GM23248 (cell line): ENCODE data around the gene GINS2. TPM values are rescaled to one million over a fixed set of nuclear protein-coding genes. Genes with fewer than 3 reads are reported as not detected.

Experiments used
- DNase-seq: peaks from one replicate; pipeline ENCODE4 v3.0.0-alpha.2; 2015
- H2AFZ ChIP-seq: fragments of 200-600 bp; sonication (generic); 2 replicates; pipeline ENCODE4 v1.6.1; 2016; ENCODE audit warnings: antibody characterized with exemption
- H3F3A ChIP-seq: fragments of 200-600 bp; sonication (generic); 2 replicates; pipeline ENCODE4 v1.6.1; 2016; ENCODE audit warnings: mild to moderate bottlenecking, antibody characterized with exemption, mixed run types; ENCODE audit not compliant: insufficient read depth
- H3K27ac ChIP-seq: fragments of 200-600 bp; sonication (generic); 2 replicates; pipeline ENCODE4 v1.5.1; 2016; ENCODE audit warnings: mild to moderate bottlenecking
- H3K27me3 ChIP-seq: fragments of 200-600 bp; sonication (generic); replicated peaks from 2 replicates; pipeline ENCODE4 v1.6.1; 2016; ENCODE audit warnings: mild to moderate bottlenecking; ENCODE audit not compliant: insufficient read depth
- H3K36me3 ChIP-seq: fragments of 200-600 bp; sonication (generic); 2 replicates; pipeline ENCODE4 v1.6.1; 2016; ENCODE audit warnings: low read depth, mild to moderate bottlenecking
- H3K4me1 ChIP-seq: fragments of 200-600 bp; sonication (generic); 2 replicates; pipeline ENCODE4 v1.6.1; 2016; ENCODE audit warnings: mild to moderate bottlenecking; ENCODE audit not compliant: insufficient read depth
- H3K4me2 ChIP-seq: fragments of 200-600 bp; sonication (generic); one replicate; pipeline ENCODE4 v1.6.1; 2016; ENCODE audit warnings: mild to moderate bottlenecking; ENCODE audit not compliant: unreplicated experiment
- H3K4me3 ChIP-seq: fragments of 200-600 bp; sonication (generic); 2 replicates; pipeline ENCODE4 v1.5.1; 2016; ENCODE audit warnings: mild to moderate bottlenecking
- H3K79me2 ChIP-seq: fragments of 200-600 bp; sonication (generic); 2 replicates; pipeline ENCODE4 v1.6.1; 2016; ENCODE audit warnings: mild to moderate bottlenecking; ENCODE audit not compliant: insufficient read depth
- H3K9ac ChIP-seq: fragments of 200-600 bp; sonication (generic); 2 replicates; pipeline ENCODE4 v1.6.1; 2016; ENCODE audit warnings: mild to moderate bottlenecking
- H3K9me2 ChIP-seq: fragments of 200-600 bp; sonication (generic); 2 replicates; pipeline ENCODE4 v1.6.1; 2016; ENCODE audit warnings: mixed run types, mild to moderate bottlenecking, moderate library complexity; ENCODE audit not compliant: insufficient read depth
- H3K9me3 ChIP-seq: fragments of 200-600 bp; sonication (generic); one replicate; pipeline ENCODE4 v1.6.1; 2017; ENCODE audit warnings: low read depth
- H4K20me1 ChIP-seq: fragments of 200-600 bp; sonication (generic); 2 replicates; pipeline ENCODE4 v1.6.0; 2016; ENCODE audit not compliant: insufficient read depth
- EZH2 ChIP-seq: fragments of 200-600 bp; sonication (generic); IDR thresholded peaks from 2 replicates; pipeline ENCODE4 v1.6.1; 2018; ENCODE audit warnings: antibody characterized with exemption, mild to moderate bottlenecking; ENCODE audit not compliant: insufficient read depth, poor library complexity, severe bottlenecking
- EZH2phosphoT487 ChIP-seq: fragments of 200-600 bp; sonication (generic); IDR thresholded peaks from 2 replicates; pipeline ENCODE4 v1.6.1; 2018; ENCODE audit warnings: antibody characterized with exemption, moderate library complexity, mild to moderate bottlenecking, low read depth; ENCODE audit not compliant: insufficient read depth
- WGBS, 2 experiments: methylation state at CpG; one replicate each; pipeline ENCODE4 v1.1.6; 2015 to 2017; ENCODE audit warnings: low lambda C conversion rate in 2 of 2, low coverage in 1 of 2; ENCODE audit errors: missing lambda C conversion rate in 2 of 2; 5-methylcytosine and 5-hydroxymethylcytosine counted together
- in situ Hi-C: fragments of 300-500 bp; cut with MboI; formaldehyde crosslinking; loops from 2 replicates; pipeline ENCODE4 v1.15.0; 2020
- polyA plus RNA-seq: library from polyadenylated mRNA; unstranded; fragments of >200 nt; fragmentation: Nextera tagmentation; extraction: Ambion mirVana; gene quantifications from 2 replicates; pipeline ENCODE4 v1.2.1, GENCODE V29; 2016
- total RNA-seq: library from RNA; depleted of rRNA; stranded (reverse); fragments of >200 nt; shearing (Covaris generic); gene quantifications from 2 replicates; pipeline ENCODE4 v1.2.3, GENCODE V29; 2014

Gene GINS2
- total and polyA plus RNA-seq, 2 experiments from 2014 or later: 8.9 to 9.9 TPM

GRCh38 chr16:85704900-85705846 lies 16.4 kb upstream of the GINS2 start:
- H3K9ac ChIP-seq: no peak overlapping the region
- no peaks in the 10 kb centered on the region for H3K4me1 ChIP-seq
- H3K36me3 ChIP-seq: no peaks in the 10 kb centered on the region
- no peaks in the 10 kb centered on the region for H4K20me1 ChIP-seq
- no peaks in the 10 kb centered on the region for H3K9me2 ChIP-seq
- no peaks in the 10 kb centered on the region for H3K27me3 ChIP-seq
- no peak overlapping the region for H2AFZ ChIP-seq
- WGBS, 2 experiments: 90 to 91% methylated on average over 20 of the region's 20 CpGs
- no peak overlapping the region for H3K4me3 ChIP-seq
- H3K9me3 ChIP-seq: no peaks in the 10 kb centered on the region
- no peak overlapping the region for H3K4me2 ChIP-seq
- in situ Hi-C loops: no loop called here
- DNase-seq: no peak
- no peaks in the 10 kb centered on the region for H3K79me2 ChIP-seq
- H3K27ac ChIP-seq: no peak overlapping the region
- no peaks in the 10 kb centered on the region for H3F3A ChIP-seq
- no peak for TF ChIP-seq EZH2
- TF ChIP-seq EZH2phosphoT487: no peak

- no peak overlapping the region for H3K4me3 ChIP-seq
- in situ Hi-C loops: no loop called here
- H3K36me3 ChIP-seq: no peaks in the 10 kb centered on the region
- TF ChIP-seq EZH2phosphoT487: no peak
- no peak for TF ChIP-seq EZH2
- H3K27ac ChIP-seq: no peak overlapping the region
- no peak overlapping the region for H3K4me2 ChIP-seq
- H3K9ac ChIP-seq: no peak overlapping the region
- H3K4me1 ChIP-seq: no peaks in the 10 kb centered on the region
- H3F3A ChIP-seq: no peaks in the 10 kb centered on the region
- H3K9me3 ChIP-seq: no peaks in the 10 kb centered on the region
- no peaks in the 10 kb centered on the region for H4K20me1 ChIP-seq
- H3K79me2 ChIP-seq: no peaks in the 10 kb centered on the region
- WGBS, 2 experiments: 93 to 95% methylated on average over 7 to 11 of the region's 11 CpGs
- no peak for DNase-seq
- no peaks in the 10 kb centered on the region for H3K9me2 ChIP-seq
- no peak overlapping the region for H2AFZ ChIP-seq
- H3K27me3 ChIP-seq: no peaks in the 10 kb centered on the region
These were observed 15.3 kb upstream of the GINS2 start for GRCh38 chr16:85704011-85704410.

GRCh38 chr16:85699628-85700027 lies 10.9 kb upstream of the GINS2 start:
- H3K4me2 ChIP-seq: no peak overlapping the region
- H4K20me1 ChIP-seq: no peaks in the 10 kb centered on the region
- no peaks in the 10 kb centered on the region for H3K9me3 ChIP-seq
- no peak overlapping the region for H3K4me3 ChIP-seq
- H3K27me3 ChIP-seq: peaks cover 16% of the 10 kb centered on the region
- no peaks in the 10 kb centered on the region for H3K4me1 ChIP-seq
- TF ChIP-seq EZH2 (no peak), EZH2phosphoT487 (no peak)
- in situ Hi-C loops: no loop called here
- no peak overlapping the region for H3K27ac ChIP-seq
- no peaks in the 10 kb centered on the region for H3K36me3 ChIP-seq
- WGBS, 2 experiments: 8 to 10% methylated on average over 7 of the region's 7 CpGs
- no peaks in the 10 kb centered on the region for H3K79me2 ChIP-seq
- H3K9ac ChIP-seq: no peak overlapping the region
- no peaks in the 10 kb centered on the region for H3K9me2 ChIP-seq
- no peak overlapping the region for H2AFZ ChIP-seq
- H3F3A ChIP-seq: no peaks in the 10 kb centered on the region
- DNase-seq: peak; percentile 82

GRCh38 chr16:85698935-85699558 lies 10.3 kb upstream of the GINS2 start:
- no peak for DNase-seq
- Histone ChIP-seq H3F3A (no peaks in the 10 kb centered on the region), H3K9me3 (no peaks in the 10 kb centered on the region), H3K4me3 (no peak overlapping the region), H3K9me2 (no peaks in the 10 kb centered on the region), H3K36me3 (no peaks in the 10 kb centered on the region), H3K79me2 (no peaks in the 10 kb centered on the region), H3K9ac (no peak overlapping the region), H3K4me2 (no peak overlapping the region), H3K27ac (no peak overlapping the region), H3K27me3 (peaks cover 16% of the 10 kb centered on the region), H2AFZ (no peak overlapping the region), H4K20me1 (no peaks in the 10 kb centered on the region), H3K4me1 (no peaks in the 10 kb centered on the region)
- TF ChIP-seq EZH2 (no peak), EZH2phosphoT487 (no peak)
- 66 to 68% methylated on average over 12 of the region's 12 CpGs for WGBS, 2 experiments
- in situ Hi-C loops: no loop called here
